SU-DHL-6 (cell line): ENCODE results near the gene PDE4B.

ENCODE experiments used
- EZH2phosphoT487 ChIP-seq: fragments of 200-600 bp; sonication (generic), shearing (Covaris generic); conservative IDR thresholded peaks from 2 replicates; pipeline ENCODE4 v1.6.1; 2018; ENCODE audit warnings: mild to moderate bottlenecking, antibody characterized with exemption, low read length, moderate library complexity, mixed read lengths
- TF ChIP-seq, protein P1 (sequence below): fragments of 200-600 bp; sonication (generic); IDR thresholded peaks from one replicate; pipeline ENCODE4 v1.5.1; 2017; ENCODE audit warnings: antibody characterized with exemption, mild to moderate bottlenecking, low read length, moderate library complexity; ENCODE audit not compliant: insufficient read depth, poor library complexity, severe bottlenecking

DNA sequence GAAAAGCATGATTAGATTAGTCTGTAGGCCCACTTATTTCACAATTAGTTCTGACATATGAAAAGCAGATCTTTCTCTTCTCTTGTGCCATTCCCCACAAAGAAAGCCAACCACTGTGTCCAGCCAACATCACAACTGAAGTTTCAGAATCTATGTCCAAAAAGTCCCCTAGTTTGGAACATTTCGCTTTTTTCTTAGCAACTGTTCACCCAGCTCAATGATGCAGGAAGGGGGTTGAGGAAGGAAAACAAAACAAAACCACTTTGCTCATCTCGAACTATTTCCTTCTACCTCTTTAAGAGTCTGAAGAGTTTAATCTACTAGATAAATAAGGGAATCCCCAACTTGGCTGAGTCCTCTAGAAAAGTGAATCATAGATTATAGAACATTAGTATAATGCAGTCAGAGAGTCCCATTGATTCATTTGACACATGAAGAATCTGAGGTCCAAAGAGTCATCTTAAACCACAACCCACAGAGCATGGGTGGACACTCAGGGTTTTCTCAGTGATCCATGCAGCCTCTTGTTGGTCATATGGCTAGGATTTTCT is 581.9 kb downstream of the PDE4B start:
- TF ChIP-seq, protein P1, sequence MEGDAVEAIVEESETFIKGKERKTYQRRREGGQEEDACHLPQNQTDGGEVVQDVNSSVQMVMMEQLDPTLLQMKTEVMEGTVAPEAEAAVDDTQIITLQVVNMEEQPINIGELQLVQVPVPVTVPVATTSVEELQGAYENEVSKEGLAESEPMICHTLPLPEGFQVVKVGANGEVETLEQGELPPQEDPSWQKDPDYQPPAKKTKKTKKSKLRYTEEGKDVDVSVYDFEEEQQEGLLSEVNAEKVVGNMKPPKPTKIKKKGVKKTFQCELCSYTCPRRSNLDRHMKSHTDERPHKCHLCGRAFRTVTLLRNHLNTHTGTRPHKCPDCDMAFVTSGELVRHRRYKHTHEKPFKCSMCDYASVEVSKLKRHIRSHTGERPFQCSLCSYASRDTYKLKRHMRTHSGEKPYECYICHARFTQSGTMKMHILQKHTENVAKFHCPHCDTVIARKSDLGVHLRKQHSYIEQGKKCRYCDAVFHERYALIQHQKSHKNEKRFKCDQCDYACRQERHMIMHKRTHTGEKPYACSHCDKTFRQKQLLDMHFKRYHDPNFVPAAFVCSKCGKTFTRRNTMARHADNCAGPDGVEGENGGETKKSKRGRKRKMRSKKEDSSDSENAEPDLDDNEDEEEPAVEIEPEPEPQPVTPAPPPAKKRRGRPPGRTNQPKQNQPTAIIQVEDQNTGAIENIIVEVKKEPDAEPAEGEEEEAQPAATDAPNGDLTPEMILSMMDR, result no peak
- no peak for TF ChIP-seq EZH2phosphoT487
